GM21390 (cell line): ENCODE measurements around the gene PGRMC1.
"Not testable (repeated sequence)": the region's sequence is repeated elsewhere in the genome, so short reads cannot be mapped to it uniquely, and the experiment has no call there.

Source experiments
- ATAC-seq: cut with Tn5 transposase; IDR thresholded peaks from one replicate; pipeline ENCODE4 v1.9.1; 2021; ENCODE audit not compliant: unreplicated experiment

PGRMC1 gene

GRCh38 chrX:119231936-119232445 is 4.1 kb upstream of the PGRMC1 start:
- ATAC-seq: no peak

GRCh38 chrX:119235051-119235511 is 1.0 kb upstream of the PGRMC1 start:
- no peak for ATAC-seq

GRCh38 chrX:119236623-119237561 is 807 bp downstream of the PGRMC1 start:
- ATAC-seq: peak; percentile 31

- ATAC-seq: no peak
Observed at GRCh38 chrX:119237562-119237942, 1.5 kb downstream of the PGRMC1 start.

- no peak for ATAC-seq
Observed at GRCh38 chrX:119238557-119238956, 2.5 kb downstream of the PGRMC1 start.

GRCh38 chrX:119240356-119240755 is 4.3 kb downstream of the PGRMC1 start:
- no peak for ATAC-seq

GRCh38 chrX:119247702-119248101 is 11.6 kb downstream of the PGRMC1 start:
- no peak for ATAC-seq

- no peak for ATAC-seq
Observed at GRCh38 chrX:119249891-119250290, 13.8 kb downstream of the PGRMC1 start.

- ATAC-seq: no peak
Observed at GRCh38 chrX:119251386-119251785, 15.3 kb downstream of the PGRMC1 start.

GRCh38 chrX:119252716-119253115 is 16.6 kb downstream of the PGRMC1 start:
- ATAC-seq: no peak

- ATAC-seq: no peak
Observed at GRCh38 chrX:119266364-119266995, 30.4 kb downstream of the PGRMC1 start.

- not testable (repeated sequence) for ATAC-seq
Observed at GRCh38 chrX:119267115-119267514, 31.0 kb downstream of the PGRMC1 start.

GRCh38 chrX:119272882-119273419 is 36.9 kb downstream of the PGRMC1 start:
- no peak for ATAC-seq

- ATAC-seq: peak; percentile 61
Observed at GRCh38 chrX:119273420-119274192, 37.5 kb downstream of the PGRMC1 start.

- not testable (repeated sequence) for ATAC-seq
Observed at GRCh38 chrX:119282347-119282746, 46.3 kb downstream of the PGRMC1 start.

GRCh38 chrX:119288890-119289393 is 52.9 kb downstream of the PGRMC1 start:
- ATAC-seq: no peak

GRCh38 chrX:119290476-119290875 is 54.4 kb downstream of the PGRMC1 start:
- ATAC-seq: no peak

- ATAC-seq: not testable (repeated sequence)
Observed at GRCh38 chrX:119291246-119291645, 55.2 kb downstream of the PGRMC1 start.

- no peak for ATAC-seq
Observed at GRCh38 chrX:119292445-119292844, 56.4 kb downstream of the PGRMC1 start.
